Astrocyte of the spinal cord (primary cell): ENCODE measurements around the gene MAGEB17.

Experiments used
- DNase-seq: peaks from one replicate; pipeline ENCODE4 v3.0.0; 2011; ENCODE audit warnings: low read depth, low spot score
- H3K4me3 ChIP-seq: 2 replicates; pipeline ENCODE4 v1.5.1; 2011; ENCODE audit warnings: low read depth, mild to moderate bottlenecking, low read length, moderate library complexity
- CTCF ChIP-seq: IDR thresholded peaks from 2 replicates; pipeline ENCODE4 v1.5.1; 2012; ENCODE audit warnings: low read depth, mild to moderate bottlenecking, low read length, inconsistent platforms
- in situ Hi-C: cut with HindIII; loops from 2 replicates; pipeline ENCODE4 v1.10.0; 2017; ENCODE audit warnings: low sequenced_read_pairs

The MAGEB17 gene

GRCh38 chrX:16212436-16212835, 45.2 kb downstream of the MAGEB17 start:
- peak; percentile 36 for TF ChIP-seq CTCF
- in situ Hi-C loops = no loop called here
- H3K4me3 ChIP-seq = no peak overlapping the region
- DNase-seq = no peak

GRCh38 chrX:16213961-16214360, 46.7 kb downstream of the MAGEB17 start:
- H3K4me3 ChIP-seq = no peak overlapping the region
- peak; percentile 32 for DNase-seq
- in situ Hi-C loops = no loop called here
- TF ChIP-seq CTCF = no peak

- TF ChIP-seq CTCF = no peak
- no peak for DNase-seq
- in situ Hi-C loops = no loop called here
- H3K4me3 ChIP-seq = no peak overlapping the region
Observed at GRCh38 chrX:16215660-16216059, 48.4 kb downstream of the MAGEB17 start.
